ENCODE data around the gene SPRY2.
"Not testable (repeated sequence)": the region's sequence is repeated elsewhere in the genome, so short reads cannot be mapped to it uniquely, and the experiment has no call there.

The SPRY2 gene

DNA sequence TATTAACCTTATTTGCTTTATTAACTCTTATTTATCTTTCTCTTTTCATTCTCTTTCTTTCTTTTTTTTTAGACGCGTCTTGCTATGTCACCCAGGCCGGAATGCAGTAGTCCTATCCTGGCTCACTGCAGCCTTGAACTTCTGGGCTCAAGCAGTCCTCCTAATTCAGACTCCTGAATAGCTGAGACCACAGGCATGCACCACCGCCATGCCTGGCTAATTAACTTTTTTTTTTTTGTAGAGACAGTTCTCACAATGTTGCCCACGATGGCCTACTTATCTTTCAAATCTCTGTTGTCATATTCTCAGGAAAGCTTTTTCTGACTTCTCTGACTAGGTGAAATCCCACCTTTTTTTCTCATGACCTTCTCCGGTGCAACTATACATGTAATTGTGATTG, 7.8 kb upstream of the SPRY2 start:
- DNase-seq: no peak

DNA sequence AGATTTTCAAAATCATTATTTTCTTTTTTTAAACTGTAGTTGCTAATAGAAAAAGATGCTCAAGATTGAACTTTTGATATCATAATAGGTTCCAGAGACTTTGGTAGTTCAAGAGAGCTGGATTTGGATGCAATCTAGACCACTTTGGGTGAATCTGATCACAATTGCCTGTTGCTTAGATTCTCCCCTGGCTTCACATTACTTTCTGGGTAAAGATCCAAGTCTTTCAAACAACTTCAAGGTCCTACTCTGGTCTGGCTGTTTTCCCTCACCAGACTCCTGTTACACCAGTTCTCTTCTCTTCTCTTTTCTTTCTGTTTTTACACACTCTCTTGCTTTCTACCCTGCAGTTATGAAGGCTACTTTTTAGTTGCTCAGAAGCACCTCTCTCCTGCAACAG, 7.4 kb upstream of the SPRY2 start:
- DNase-seq: no peak

GRCh38 chr13:80345771-80346510, 5.0 kb upstream of the SPRY2 start:
- DNase-seq: no peak

GRCh38 chr13:80344032-80344431, 3.1 kb upstream of the SPRY2 start:
- DNase-seq: not testable (repeated sequence)

DNA sequence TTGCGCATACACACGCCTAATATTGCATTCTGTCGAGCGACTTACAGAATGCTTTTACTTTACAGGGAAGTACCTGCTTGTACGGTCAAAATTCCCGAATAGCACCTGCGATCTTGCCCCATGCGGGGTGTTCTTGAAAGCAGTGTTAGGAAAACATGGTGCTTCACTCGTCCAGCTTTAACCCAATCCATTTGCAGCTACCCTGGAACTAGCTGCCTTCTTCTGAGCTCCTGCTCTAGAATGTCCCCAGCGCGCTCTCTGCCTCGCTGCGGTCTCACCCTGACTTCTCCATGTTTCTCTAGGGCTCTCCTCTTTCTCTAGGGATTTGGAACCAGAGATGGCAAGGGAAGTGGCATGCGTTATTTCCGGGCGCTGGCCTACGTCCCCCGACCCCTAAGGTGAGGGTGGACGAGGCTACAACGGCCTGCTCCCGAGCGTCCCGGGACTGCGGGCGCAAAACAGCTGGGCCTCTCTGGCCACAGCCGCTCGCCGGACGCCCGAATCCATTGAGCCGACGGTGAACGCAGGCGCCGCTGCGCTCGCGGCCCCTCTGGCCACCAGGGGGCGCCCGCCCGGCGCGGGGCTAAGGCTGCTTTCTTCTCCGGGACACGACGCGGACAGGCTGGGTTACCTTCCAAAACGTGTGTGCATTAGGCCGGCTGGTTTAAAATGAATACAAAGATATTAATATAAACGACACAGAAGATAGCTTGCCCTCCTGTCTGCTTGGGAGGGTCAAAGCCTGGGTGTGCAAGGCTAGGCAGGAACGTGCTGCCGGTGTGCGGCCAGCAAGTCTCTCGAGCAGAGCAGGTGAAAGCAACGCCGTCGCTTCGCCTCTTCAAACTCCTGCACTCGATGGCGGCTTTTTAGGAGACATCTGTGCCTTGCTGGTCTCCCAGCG, 1.8 kb upstream of the SPRY2 start:
- DNase-seq: peak; percentile 16 to 95 (median 71)

- DNase-seq: peak in 35 of 56 donors; percentile 2 to 81 (median 43)
These were observed 937 bp upstream of the SPRY2 start for GRCh38 chr13:80341756-80342370.

DNA sequence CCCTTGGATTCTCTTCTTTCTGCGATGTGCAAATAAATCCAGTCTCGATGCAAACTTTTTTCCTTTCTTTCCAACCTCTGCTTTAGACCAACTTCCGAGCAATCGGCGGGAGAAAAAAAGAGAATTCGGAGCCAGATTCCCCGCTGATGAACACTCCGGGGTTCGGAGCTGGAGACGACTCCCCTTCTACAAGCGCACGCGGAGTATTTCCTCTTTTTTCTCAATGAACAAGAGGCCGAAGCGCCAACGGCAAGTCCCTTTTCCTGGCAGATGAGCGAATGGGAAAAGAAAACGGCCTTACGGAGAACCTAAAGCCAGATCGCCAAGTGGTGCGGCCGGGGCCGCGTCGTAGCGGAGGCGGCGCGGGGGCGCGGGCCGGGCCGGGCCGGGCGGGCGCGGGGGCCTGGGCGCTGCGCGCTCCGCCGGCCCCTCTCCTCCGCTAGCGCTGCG, 250 bp downstream of the SPRY2 start:
- DNase-seq: peak in 21 of 56 donors; percentile 37 to 84 (median 60)

- peak in 46 of 56 donors; percentile 10 to 78 (median 44) for DNase-seq
These were observed 845 bp downstream of the SPRY2 start for GRCh38 chr13:80339912-80340650.

DNA sequence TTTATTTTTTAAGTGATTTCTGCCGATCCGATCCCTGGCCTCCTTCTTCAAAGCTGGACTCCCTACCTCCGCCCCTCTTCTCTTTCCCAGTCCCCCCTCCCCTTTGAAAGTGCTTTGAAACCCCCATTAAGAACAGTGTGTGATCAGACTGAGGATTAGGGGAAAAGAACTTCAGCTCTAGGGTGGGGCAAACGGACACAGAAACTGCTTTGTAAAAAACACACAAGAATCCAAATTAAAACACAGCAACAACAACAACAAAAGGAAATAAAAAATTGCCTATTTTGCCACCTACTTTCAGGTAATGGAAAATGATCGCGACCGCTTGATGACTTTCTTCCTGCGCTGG, 1.4 kb downstream of the SPRY2 start:
- DNase-seq: peak in 5 of 56 donors; percentile 11 to 52 (median 28)

DNA sequence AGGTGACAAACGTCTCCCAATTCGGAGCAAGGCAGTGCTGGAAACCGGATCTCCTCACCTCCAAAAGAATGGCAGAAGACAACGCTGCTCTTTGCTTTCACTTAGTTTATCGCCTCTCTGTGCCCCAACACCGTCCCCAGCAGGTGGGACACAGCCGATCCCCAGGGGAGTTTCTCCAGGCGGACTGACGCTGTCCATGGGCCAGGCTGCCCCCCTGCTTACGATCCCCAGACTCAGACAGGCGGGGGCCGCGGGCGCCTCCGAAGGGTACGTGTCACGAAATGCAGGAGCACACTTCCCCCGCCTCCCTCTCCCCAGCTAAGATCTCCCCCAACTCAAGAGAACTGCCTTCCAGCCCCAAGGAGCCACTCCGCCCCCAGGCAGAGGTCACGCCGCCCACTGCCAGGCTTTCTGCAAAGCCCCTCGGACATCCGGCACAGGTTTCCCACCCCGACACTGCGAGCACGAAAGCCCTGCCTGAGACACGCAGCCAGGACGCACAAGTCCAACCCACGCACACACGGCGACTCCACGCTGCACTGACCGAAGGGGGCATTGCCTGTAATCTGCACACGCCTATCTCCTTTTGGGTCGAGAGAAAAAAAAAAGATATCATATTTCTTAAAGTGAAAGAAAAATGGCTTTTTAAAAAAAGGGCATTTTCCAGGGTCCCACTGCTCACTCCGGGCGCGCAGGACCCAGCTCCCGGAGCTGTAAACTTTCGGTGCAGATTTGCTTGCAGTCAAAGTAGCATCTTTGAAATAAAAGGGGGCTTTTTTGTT, 2.0 kb downstream of the SPRY2 start:
- peak in 54 of 56 donors; percentile 12 to 85 (median 70) for DNase-seq

GRCh38 chr13:80337288-80338081, 3.4 kb downstream of the SPRY2 start:
- DNase-seq: peak in 25 of 56 donors; percentile 3 to 56 (median 36)

DNA sequence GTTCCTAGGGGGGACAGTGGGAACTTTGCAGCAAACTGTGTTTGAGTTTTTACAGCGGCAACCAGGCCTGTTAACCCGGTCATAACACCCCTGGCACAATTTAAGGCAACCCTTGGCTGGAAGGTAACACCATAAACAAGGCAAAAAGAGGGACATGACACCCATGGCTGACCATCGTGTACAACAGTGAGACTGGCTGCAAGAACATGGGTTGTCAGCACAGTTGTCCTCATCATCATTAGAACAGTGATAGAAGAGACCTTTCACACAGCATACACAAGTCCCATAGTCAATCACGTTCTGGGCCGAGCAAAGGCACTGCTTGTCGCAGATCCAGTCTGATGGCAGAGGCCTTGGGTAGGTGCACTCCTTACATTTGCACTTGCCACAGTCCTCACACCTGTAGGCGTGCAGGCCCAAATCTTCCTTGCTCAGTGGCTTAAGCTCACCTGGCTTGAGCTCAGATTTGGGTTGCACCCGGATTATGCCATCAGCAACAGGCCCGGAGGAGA, 4.1 kb downstream of the SPRY2 start:
- DNase-seq: peak in 16 of 56 donors; percentile 6 to 62 (median 30)

DNA sequence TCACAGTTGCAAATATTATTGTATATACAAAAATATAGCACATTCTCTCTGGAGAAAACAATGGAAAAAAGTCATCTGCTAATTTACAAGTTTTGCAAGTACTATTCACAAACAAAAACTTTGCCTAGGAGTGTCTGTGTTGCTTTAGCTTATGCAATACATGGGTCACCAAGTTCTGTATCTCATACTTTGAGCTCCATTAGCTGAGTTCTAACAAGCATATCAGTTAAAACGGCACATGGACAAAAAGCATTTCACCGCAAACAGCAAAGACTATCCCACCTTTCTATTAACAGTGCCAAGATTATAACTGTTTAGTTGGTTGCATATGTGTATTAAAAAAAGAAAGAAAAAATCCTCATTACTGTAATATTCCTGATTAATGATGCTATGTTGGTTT, 4.6 kb downstream of the SPRY2 start:
- no peak for DNase-seq

- no peak for DNase-seq
These were observed 6.2 kb downstream of the SPRY2 start for GRCh38 chr13:80334597-80335260.

- no peak for DNase-seq
These were observed 8.9 kb downstream of the SPRY2 start for GRCh38 chr13:80331984-80332383.

- no peak for DNase-seq
These were observed 11.7 kb downstream of the SPRY2 start for GRCh38 chr13:80329250-80329649.

DNA sequence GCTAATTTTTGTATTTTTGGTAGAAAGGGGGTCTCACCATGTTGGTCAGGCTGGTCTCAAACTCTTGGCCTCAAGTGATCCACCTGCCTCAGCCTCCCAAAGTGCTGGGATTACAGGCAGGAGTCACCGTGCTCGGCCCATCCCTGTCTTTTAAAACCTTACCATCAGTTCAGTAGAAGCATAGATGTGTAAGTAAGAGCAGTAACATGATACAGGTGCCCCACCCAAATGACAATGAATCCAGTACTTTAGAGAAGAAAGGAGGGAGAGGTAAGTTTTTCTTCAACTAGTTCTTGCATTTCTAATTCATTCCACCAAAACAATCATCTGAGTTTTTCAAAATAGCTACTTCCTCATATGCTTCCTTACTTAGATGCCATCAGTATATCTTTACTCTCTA, 21.9 kb downstream of the SPRY2 start:
- DNase-seq: no peak
